DMS79 treated with DMSO at 0.1 percent for 48 hours (cell line): Measurements from ENCODE around the gene CIZ1.

ENCODE experiments used
- DNase-seq: peaks from one replicate; lab custom pipeline; 2025; lab: John Stamatoyannopoulos, UW

The CIZ1 gene

GRCh38 chr9:128124873-128125579 is 66.3 kb downstream of the CIZ1 start:
- no peak for DNase-seq

GRCh38 chr9:128124451-128124850 is 66.9 kb downstream of the CIZ1 start:
- DNase-seq: no peak

GRCh38 chr9:128123451-128124080 is 67.8 kb downstream of the CIZ1 start:
- DNase-seq: no peak

- no peak for DNase-seq
Measured at GRCh38 chr9:128122809-128123175, 68.6 kb downstream of the CIZ1 start.

GRCh38 chr9:128121924-128122808 is 69.2 kb downstream of the CIZ1 start:
- no peak for DNase-seq

GRCh38 chr9:128121466-128121810 is 69.9 kb downstream of the CIZ1 start:
- no peak for DNase-seq

- no peak for DNase-seq
Measured at GRCh38 chr9:128120741-128121465, 70.5 kb downstream of the CIZ1 start.

- DNase-seq: no peak
Measured at GRCh38 chr9:128120061-128120740, 71.2 kb downstream of the CIZ1 start.

- DNase-seq: no peak
Measured at GRCh38 chr9:128118971-128119665, 72.3 kb downstream of the CIZ1 start.

- no peak for DNase-seq
Measured at GRCh38 chr9:128118472-128118857, 72.9 kb downstream of the CIZ1 start.

- peak; percentile 90 for DNase-seq
Measured at GRCh38 chr9:128117613-128118471, 73.5 kb downstream of the CIZ1 start.

GRCh38 chr9:128116104-128117083 is 75.0 kb downstream of the CIZ1 start:
- DNase-seq: no peak
